Activated CD8-positive, alpha-beta T cell treated with anti-CD3 and anti-CD28 coated beads for 36 hours (primary cell): ENCODE measurements around the gene ADAM10. TPM values are rescaled to one million over a fixed set of nuclear protein-coding genes. Genes with fewer than 3 reads are reported as not detected.

Source experiments
- ATAC-seq: fragments of 200-7000 bp; cut with Tn5 transposase; one replicate; pipeline ENCODE4 v1.10.0; 2021; ENCODE audit warnings: mild to moderate bottlenecking, moderate library complexity
- CTCF ChIA-PET: fragments of 350-600 bp; sonication (Branson Sonifier 250); formaldehyde crosslinking; loops from one replicate; lab custom pipeline; 2021; ENCODE audit warnings: antibody characterized with exemption; lab: Charles Lee
- POLR2A ChIA-PET: fragments of 350-600 bp; sonication (Branson Sonifier 250); formaldehyde crosslinking; loops from one replicate; lab custom pipeline; 2021; ENCODE audit warnings: antibody characterized with exemption; lab: Charles Lee
- DNase-seq: peaks from one replicate; pipeline ENCODE4 v3.0.0-alpha.2; 2020
- H3K27ac Mint-ChIP-seq: one replicate; pipeline ENCODE4 v1.8.0; 2021; ENCODE audit warnings: mild to moderate bottlenecking, mixed read lengths
- H3K27me3 Mint-ChIP-seq: one replicate; pipeline ENCODE4 v1.8.0; 2021; ENCODE audit warnings: mixed read lengths
- H3K36me3 Mint-ChIP-seq: one replicate; pipeline ENCODE4 v1.8.0; 2021; ENCODE audit warnings: low read depth, mixed read lengths
- H3K4me1 Mint-ChIP-seq: one replicate; pipeline ENCODE4 v1.8.0; 2021; ENCODE audit warnings: low read depth, mixed read lengths
- H3K4me3 Mint-ChIP-seq: one replicate; pipeline ENCODE4 v1.8.0; 2021; ENCODE audit warnings: mild to moderate bottlenecking, moderate library complexity, mixed read lengths
- H3K9me3 Mint-ChIP-seq: one replicate; pipeline ENCODE4 v1.8.0; 2021; ENCODE audit warnings: mixed read lengths
- intact Hi-C: fragments of 100-400 bp; cut with micrococcal nuclease; formaldehyde crosslinking; loops from one replicate; pipeline ENCODE4 v1.10.0; 2022
- total RNA-seq, 2 experiments: library from RNA; stranded (reverse); gene quantifications; one replicate each; pipeline ENCODE4 v1.2.3, GENCODE V29; 2021
- TF ChIP-seq, protein P1 (sequence below): fragments of 200-600 bp; IDR thresholded peaks from one replicate; pipeline ENCODE4 v1.8.0; 2022; ENCODE audit warnings: antibody characterized with exemption, mild to moderate bottlenecking

The ADAM10 gene
- total RNA-seq, 2 experiments from 2014 or later = 76.4 to 79.4 TPM

DNA sequence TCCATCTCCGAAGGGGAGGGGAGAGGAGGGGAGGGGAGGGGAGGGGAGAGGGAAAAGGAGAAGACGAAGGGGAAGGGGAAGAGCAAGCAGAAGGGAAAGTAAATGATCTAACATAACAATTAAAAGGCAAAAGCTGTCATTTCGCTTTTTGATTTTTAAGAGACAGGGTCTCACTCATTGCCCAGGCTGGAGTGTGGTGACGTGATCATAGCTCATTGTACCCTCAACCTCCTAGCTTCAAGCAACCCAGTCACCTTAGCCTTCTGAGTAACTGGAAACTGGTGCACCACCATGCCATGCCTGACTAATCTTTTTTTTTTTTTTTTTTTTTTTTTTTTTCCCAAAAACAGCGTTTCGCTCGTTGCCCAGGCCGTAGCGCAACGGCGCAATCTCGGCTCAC, 22.6 kb downstream of the ADAM10 start:
- H3K4me3 Mint-ChIP-seq = no peak overlapping the region
- DNase-seq = no peak
- H3K9me3 Mint-ChIP-seq = no peaks in the 10 kb centered on the region
- intact Hi-C loops = no loop called here
- H3K27me3 Mint-ChIP-seq = no peaks in the 10 kb centered on the region
- peaks cover 47% of the 10 kb centered on the region for H3K4me1 Mint-ChIP-seq
- CTCF ChIA-PET = no interaction called here
- peaks cover 14% of the 10 kb centered on the region for H3K36me3 Mint-ChIP-seq
- TF ChIP-seq, protein P1, sequence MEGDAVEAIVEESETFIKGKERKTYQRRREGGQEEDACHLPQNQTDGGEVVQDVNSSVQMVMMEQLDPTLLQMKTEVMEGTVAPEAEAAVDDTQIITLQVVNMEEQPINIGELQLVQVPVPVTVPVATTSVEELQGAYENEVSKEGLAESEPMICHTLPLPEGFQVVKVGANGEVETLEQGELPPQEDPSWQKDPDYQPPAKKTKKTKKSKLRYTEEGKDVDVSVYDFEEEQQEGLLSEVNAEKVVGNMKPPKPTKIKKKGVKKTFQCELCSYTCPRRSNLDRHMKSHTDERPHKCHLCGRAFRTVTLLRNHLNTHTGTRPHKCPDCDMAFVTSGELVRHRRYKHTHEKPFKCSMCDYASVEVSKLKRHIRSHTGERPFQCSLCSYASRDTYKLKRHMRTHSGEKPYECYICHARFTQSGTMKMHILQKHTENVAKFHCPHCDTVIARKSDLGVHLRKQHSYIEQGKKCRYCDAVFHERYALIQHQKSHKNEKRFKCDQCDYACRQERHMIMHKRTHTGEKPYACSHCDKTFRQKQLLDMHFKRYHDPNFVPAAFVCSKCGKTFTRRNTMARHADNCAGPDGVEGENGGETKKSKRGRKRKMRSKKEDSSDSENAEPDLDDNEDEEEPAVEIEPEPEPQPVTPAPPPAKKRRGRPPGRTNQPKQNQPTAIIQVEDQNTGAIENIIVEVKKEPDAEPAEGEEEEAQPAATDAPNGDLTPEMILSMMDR = no peak
- ATAC-seq = no peak
- no peak overlapping the region for H3K27ac Mint-ChIP-seq
- POLR2A ChIA-PET = no interaction called here

DNA sequence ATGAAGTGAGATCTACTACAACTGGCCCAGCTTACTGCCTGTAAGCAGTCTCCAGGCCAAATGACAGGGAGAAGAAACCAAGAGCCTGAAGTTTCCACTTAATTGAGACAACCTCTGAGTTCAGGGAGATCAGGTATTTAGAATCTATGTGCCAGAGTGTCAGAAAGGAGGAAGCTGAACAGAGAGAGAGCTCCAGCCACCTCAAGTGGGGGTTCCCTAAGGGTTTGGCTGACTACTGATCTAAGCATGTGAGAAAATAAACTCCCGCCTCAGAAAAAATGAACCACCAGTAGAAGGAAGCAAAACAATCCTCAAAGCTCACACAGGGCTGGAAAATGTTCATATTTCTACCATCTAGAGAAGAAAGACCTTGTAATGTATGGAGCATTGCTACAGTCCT, 25.0 kb downstream of the ADAM10 start:
- Mint-ChIP-seq H3K27me3 (no peaks in the 10 kb centered on the region), H3K4me1 (peaks cover 49% of the 10 kb centered on the region), H3K27ac (peak overlapping the region; percentile 32), H3K9me3 (no peaks in the 10 kb centered on the region), H3K36me3 (peaks cover 10% of the 10 kb centered on the region), H3K4me3 (no peak overlapping the region)
- POLR2A ChIA-PET = no interaction called here
- DNase-seq (peak; percentile 16), ATAC-seq (peak; percentile 69)
- TF ChIP-seq, protein P1 = no peak
- intact Hi-C loops = no loop called here
- CTCF ChIA-PET = interaction anchor here (1.0 to 1.5 kb wide), 2 partner anchors 16 to 34 kb away, joined by 3 read pairs; no protein-coding TSS in a partner anchor

DNA sequence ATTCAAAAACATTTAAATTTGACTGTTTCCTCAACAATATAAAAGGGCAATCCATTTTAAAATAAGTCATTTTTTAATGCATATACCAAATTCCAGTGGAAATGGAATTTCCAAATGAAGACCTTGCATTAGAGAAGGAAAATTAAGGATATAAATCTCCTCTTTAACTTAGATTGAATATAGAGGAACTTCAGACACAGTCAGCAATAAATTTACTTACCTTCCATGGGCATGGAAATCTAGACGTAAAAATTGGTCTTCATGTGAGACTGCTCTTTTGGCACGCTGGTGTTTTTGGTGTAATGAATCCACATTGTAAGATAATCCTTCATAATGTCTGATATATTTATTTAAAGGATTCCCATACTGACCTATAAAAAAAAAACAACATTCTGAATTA, 32.1 kb downstream of the ADAM10 start:
- TF ChIP-seq, protein P1 = no peak
- H3K27me3 Mint-ChIP-seq = no peaks in the 10 kb centered on the region
- peaks cover 19% of the 10 kb centered on the region for H3K4me1 Mint-ChIP-seq
- peaks cover 29% of the 10 kb centered on the region for H3K36me3 Mint-ChIP-seq
- ChIA-PET POLR2A (no interaction called here), CTCF (no interaction called here)
- H3K27ac Mint-ChIP-seq = no peak overlapping the region
- no peaks in the 10 kb centered on the region for H3K9me3 Mint-ChIP-seq
- ATAC-seq (no peak), DNase-seq (no peak)
- intact Hi-C loops = no loop called here
- H3K4me3 Mint-ChIP-seq = no peak overlapping the region

DNA sequence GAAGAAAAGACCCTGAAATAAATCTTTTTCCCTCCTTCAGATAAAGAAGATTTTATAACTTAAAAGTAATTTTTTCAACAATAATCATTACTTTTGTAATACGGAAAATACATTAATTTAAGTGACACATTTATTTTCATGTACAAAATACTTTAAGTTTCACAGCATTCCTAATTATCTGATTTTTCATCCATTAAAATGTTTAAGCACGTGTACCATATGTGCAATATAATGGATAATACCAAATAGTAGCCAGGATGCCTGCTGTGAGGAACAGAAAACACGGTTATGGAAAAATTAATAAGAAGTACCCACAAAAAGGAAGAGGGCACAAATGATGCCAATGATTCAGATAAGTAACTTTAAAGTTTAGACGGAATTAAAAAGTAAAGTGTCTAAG, 33.5 kb downstream of the ADAM10 start:
- H3K36me3 Mint-ChIP-seq = peaks cover 29% of the 10 kb centered on the region
- POLR2A ChIA-PET = interaction anchor here (0.6 kb wide), 1 partner anchor 41 kb away, joined by 3 read pairs; no protein-coding TSS in a partner anchor
- no peaks in the 10 kb centered on the region for H3K9me3 Mint-ChIP-seq
- H3K27me3 Mint-ChIP-seq = no peaks in the 10 kb centered on the region
- ATAC-seq (no peak), DNase-seq (no peak)
- CTCF ChIA-PET = no interaction called here
- peaks cover 18% of the 10 kb centered on the region for H3K4me1 Mint-ChIP-seq
- TF ChIP-seq, protein P1 = no peak
- no peak overlapping the region for H3K4me3 Mint-ChIP-seq
- H3K27ac Mint-ChIP-seq = no peak overlapping the region
- intact Hi-C loops = no loop called here

DNA sequence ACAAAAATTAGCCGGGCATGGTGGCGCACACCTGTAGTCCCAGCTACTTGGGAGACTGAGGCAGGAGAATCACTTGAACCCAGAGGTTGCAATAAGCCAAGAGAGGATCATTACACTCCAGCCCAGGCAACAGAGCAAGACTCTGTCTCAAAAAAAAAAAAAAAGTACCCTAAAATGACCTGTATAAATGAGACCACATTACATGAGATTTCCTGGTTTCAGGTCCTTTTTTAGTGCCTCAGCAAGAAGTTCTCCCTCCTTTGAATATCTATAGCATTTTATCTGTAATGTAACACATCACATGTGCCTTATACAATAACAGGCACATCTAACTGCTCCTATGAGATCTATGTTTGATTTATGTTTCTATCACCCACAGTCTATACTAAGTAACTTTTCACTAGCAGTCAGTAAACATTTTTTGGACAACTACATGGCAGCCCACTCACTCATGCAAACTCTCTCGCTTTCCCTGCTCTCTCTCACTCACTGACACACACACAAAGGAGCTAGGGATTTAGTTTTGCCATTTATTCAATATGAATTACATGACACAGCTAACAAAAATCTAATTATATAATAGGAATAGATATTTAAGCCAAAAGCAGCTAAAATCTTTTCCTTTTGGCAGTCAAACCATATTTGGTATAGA, 34.1 kb downstream of the ADAM10 start:
- intact Hi-C loops = no loop called here

More for the DNA sequence above, 34.1 kb downstream of the ADAM10 start:
- H3K36me3 Mint-ChIP-seq = peaks cover 32% of the 10 kb centered on the region
- H3K4me1 Mint-ChIP-seq = peaks cover 16% of the 10 kb centered on the region
- DNase-seq (no peak), ATAC-seq (no peak)
- TF ChIP-seq, protein P1 = no peak
- no peaks in the 10 kb centered on the region for H3K9me3 Mint-ChIP-seq
- POLR2A ChIA-PET = interaction anchor here (0.6 kb wide), 2 partner anchors 42 to 438 kb away, joined by 3 read pairs; no protein-coding TSS in a partner anchor
- H3K4me3 Mint-ChIP-seq = no peak overlapping the region
- CTCF ChIA-PET = no interaction called here
- H3K27ac Mint-ChIP-seq = no peak overlapping the region
- H3K27me3 Mint-ChIP-seq = no peaks in the 10 kb centered on the region
